ENCODE data around the gene ULK4.

The ULK4 gene

GRCh38 chr3:41338276-41338675, 623.6 kb downstream of the ULK4 start:
- TF ChIP-seq CTCF (IDR thresholded peaks at IDR 0.05; ENCODE audit: insufficient read depth, low read depth, low read length, missing control alignments), result no peak
- no peak overlapping the region for H3K4me3 ChIP-seq (ENCODE audit: low read depth, low read length)
- no peak for DNase-seq (ENCODE audit: low read depth)

DNA sequence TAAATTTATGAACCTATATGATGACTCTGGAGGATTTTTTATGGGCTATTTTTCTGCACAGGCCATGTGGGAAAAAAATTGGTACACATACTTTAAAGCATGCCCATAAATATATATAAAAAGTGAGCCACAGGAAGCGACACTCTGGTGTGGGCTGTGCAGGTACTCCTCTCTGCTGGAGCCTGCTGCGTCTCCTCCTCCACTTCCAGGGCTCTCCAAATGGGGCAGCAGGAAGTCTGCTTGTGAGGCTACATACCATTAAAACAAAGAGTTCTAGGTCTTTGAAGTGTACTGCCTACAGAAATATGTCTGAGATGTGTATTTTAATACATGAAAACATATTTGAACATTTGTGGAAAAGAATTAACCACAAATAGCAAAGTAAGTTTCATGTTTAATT, 627.5 kb downstream of the ULK4 start:
- H3K4me3 ChIP-seq (ENCODE audit: low read depth, low read length), result no peak overlapping the region
- no peak for TF ChIP-seq CTCF (IDR thresholded peaks at IDR 0.05; ENCODE audit: insufficient read depth, low read depth, low read length, missing control alignments)
- DNase-seq (ENCODE audit: low read depth), result no peak

- no peak for DNase-seq (ENCODE audit: low read depth)
- no peak for TF ChIP-seq CTCF (IDR thresholded peaks at IDR 0.05; ENCODE audit: insufficient read depth, low read depth, low read length, missing control alignments)
- no peak overlapping the region for H3K4me3 ChIP-seq (ENCODE audit: low read depth, low read length)
These were observed 630.9 kb downstream of the ULK4 start for GRCh38 chr3:41331041-41331440.

DNA sequence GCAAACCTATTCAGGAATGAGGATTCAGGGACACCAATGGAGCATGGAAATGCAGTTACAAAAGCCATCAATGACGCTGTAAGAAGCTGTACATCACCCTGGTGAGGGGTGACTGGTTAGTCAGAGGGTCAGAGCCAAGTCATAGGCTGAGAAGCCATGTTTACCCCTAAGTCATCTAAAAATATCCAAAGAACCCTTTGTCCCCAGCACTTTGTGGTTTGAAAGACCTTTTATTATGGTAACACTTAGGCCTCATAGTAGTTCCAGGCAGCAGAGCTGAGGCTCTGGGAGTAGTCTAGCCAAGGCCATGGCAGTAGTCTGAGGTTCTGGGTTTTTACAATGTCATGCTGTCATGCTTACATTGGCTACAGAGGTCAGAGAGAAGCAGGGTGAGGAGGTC, 631.4 kb downstream of the ULK4 start:
- no peak for TF ChIP-seq CTCF (IDR thresholded peaks at IDR 0.05; ENCODE audit: insufficient read depth, low read depth, low read length, missing control alignments)

GRCh38 chr3:41329881-41330280, 632.0 kb downstream of the ULK4 start:
- no peak for TF ChIP-seq CTCF (IDR thresholded peaks at IDR 0.05; ENCODE audit: insufficient read depth, low read depth, low read length, missing control alignments)
- no peak for DNase-seq (ENCODE audit: low read depth)
- H3K4me3 ChIP-seq (ENCODE audit: low read depth, low read length), result no peak overlapping the region

More for the DNA sequence above, 631.4 kb downstream of the ULK4 start:
- H3K4me3 ChIP-seq (ENCODE audit: low read depth, low read length), result no peak overlapping the region
- no peak for DNase-seq (ENCODE audit: low read depth)

DNA sequence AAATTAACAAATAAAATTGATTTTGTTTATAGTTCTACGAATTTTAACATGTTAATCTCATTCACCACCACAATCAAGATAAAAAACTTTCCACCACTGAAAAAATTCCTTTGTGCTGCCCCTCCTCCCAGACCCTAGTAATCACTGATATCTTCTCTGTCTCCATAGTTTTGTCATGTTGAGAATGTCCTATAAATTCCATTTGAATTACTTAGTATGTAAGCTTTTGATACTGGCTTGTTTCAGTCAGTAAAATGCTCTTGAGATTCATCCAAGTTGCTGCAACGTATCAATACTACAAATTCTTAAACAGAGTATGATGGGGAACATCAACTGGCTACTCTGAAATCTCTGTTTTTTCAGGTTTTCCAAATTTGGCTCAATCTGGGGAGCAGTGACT, 633.0 kb downstream of the ULK4 start:
- TF ChIP-seq CTCF (IDR thresholded peaks at IDR 0.05; ENCODE audit: insufficient read depth, low read depth, low read length, missing control alignments), result no peak
- no peak for DNase-seq (ENCODE audit: low read depth)
- H3K4me3 ChIP-seq (ENCODE audit: low read depth, low read length), result no peak overlapping the region

DNA sequence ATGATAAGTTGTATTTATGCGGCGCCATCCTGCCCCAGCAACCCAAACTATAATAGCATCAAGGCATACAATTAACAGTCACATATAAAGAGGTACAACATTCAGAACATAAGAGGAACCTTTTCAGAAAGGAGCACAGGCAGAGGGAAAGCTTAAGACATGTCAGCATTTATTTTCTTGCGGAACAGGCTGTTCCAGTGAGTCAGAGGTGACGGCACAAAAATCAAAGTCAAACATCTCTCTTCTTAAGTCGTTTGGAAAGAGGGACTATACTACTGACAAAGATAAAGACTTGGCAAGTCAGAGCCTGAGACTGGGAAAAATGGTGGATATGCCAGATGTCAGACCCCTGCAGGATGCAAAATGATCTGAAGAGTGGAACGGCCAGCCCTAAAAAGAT, 634.2 kb downstream of the ULK4 start:
- H3K4me3 ChIP-seq (ENCODE audit: low read depth, low read length), result no peak overlapping the region
- TF ChIP-seq CTCF (IDR thresholded peaks at IDR 0.05; ENCODE audit: insufficient read depth, low read depth, low read length, missing control alignments), result no peak
- no peak for DNase-seq (ENCODE audit: low read depth)
